ENCODE measurements around the gene COX17.

DNA sequence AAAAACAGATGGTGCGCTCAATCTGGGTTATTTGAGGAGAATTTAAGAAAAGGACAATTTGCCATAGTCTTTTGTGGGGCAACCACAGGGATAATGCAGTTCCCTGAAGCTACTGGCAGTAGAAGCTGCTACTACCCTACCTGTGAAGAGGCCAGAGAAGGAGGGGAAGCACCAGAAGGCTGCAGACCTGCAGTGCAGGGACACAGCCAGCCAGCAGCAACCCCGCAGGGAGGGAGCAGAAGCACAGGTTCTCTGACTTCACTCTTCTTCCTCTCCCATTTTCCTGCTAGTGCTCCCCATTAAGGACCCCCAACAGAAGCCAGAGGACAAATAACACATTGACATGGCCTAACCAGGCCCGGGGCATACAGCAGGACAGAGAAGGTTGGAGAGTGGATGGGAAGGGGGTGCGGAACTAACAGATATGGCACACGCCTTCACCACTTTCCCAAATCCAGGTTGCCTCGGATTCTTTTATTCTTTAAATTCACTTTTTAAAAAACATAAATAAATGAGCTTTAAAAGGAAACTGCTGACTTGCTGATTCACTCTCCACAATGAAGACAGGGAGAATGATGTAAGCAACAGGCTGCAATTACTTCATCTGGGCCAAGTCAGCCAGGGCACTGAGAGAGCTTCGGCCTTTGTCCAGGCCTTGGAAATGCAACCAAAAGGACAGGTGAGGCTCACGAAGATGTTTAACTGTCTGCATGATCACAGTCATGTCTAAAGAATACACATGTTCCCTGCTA, 46.9 kb downstream of the COX17 start:
- TF ChIP-seq EZH2 (IDR thresholded peaks at IDR 0.05; ENCODE audit: borderline replicate concordance, low read depth, low read length, poor library complexity, severe bottlenecking): no peak
- TF ChIP-seq, protein P1, sequence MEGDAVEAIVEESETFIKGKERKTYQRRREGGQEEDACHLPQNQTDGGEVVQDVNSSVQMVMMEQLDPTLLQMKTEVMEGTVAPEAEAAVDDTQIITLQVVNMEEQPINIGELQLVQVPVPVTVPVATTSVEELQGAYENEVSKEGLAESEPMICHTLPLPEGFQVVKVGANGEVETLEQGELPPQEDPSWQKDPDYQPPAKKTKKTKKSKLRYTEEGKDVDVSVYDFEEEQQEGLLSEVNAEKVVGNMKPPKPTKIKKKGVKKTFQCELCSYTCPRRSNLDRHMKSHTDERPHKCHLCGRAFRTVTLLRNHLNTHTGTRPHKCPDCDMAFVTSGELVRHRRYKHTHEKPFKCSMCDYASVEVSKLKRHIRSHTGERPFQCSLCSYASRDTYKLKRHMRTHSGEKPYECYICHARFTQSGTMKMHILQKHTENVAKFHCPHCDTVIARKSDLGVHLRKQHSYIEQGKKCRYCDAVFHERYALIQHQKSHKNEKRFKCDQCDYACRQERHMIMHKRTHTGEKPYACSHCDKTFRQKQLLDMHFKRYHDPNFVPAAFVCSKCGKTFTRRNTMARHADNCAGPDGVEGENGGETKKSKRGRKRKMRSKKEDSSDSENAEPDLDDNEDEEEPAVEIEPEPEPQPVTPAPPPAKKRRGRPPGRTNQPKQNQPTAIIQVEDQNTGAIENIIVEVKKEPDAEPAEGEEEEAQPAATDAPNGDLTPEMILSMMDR (conservative IDR thresholded peaks at IDR 0.05; ENCODE audit: low read depth, low read length): no peak

All from A673 (cell line).